SJSA1 (cell line): ENCODE measurements around the gene DUSP18. TPM values are rescaled to one million over a fixed set of nuclear protein-coding genes. Genes with fewer than 3 reads are reported as not detected.
"Not testable (repeated sequence)": the region's sequence is repeated elsewhere in the genome, so short reads cannot be mapped to it uniquely, and the experiment has no call there.

Experiments
- DNase-seq, 2 experiments: peaks; one replicate each; pipeline ENCODE4 v3.0.0-alpha.2; 2015 to 2020; ENCODE audit warnings: low spot score in 2 of 2, low read depth in 1 of 2
- H3K27ac ChIP-seq: fragments of 250-450 bp; sonication (Bioruptor Pico); 2 replicates; pipeline ENCODE4 v1.5.1; 2020; ENCODE audit warnings: mild to moderate bottlenecking, moderate library complexity
- H3K27me3 ChIP-seq: fragments of 250-450 bp; sonication (Bioruptor Pico); replicated peaks from 2 replicates; pipeline ENCODE4 v1.5.1; 2020; ENCODE audit warnings: mild to moderate bottlenecking, moderate library complexity
- H3K36me3 ChIP-seq: fragments of 250-450 bp; sonication (Bioruptor Pico); 2 replicates; pipeline ENCODE4 v1.5.1; 2020; ENCODE audit warnings: mild to moderate bottlenecking
- H3K4me1 ChIP-seq: fragments of 250-450 bp; sonication (Bioruptor Pico); replicated peaks from 2 replicates; pipeline ENCODE4 v1.6.1; 2021; ENCODE audit warnings: mild to moderate bottlenecking
- H3K4me3 ChIP-seq: fragments of 250-450 bp; sonication (Bioruptor Pico); 2 replicates; pipeline ENCODE4 v1.5.1; 2020; ENCODE audit warnings: mild to moderate bottlenecking
- H3K9me3 ChIP-seq: fragments of 250-450 bp; sonication (Bioruptor Pico); replicated peaks from 2 replicates; pipeline ENCODE4 v1.5.1; 2020; ENCODE audit warnings: mild to moderate bottlenecking
- total RNA-seq: library from RNA; depleted of rRNA; stranded (reverse); fragments of >200 nt; shearing (Covaris generic); gene quantifications from 2 replicates; pipeline ENCODE4 v1.2.3, GENCODE V29; 2014

DUSP18 gene
- total RNA-seq, 1 experiment from 2014 or later, result 4.8 TPM

- H3K36me3 ChIP-seq, result no peaks in the 10 kb centered on the region
- no peaks in the 10 kb centered on the region for H3K9me3 ChIP-seq
- H3K27ac ChIP-seq, result no peak overlapping the region
- peaks cover 4% of the 10 kb centered on the region for H3K4me1 ChIP-seq
- DNase-seq, result no peak
- H3K4me3 ChIP-seq, result peak overlapping the region; percentile 29
- H3K27me3 ChIP-seq, result peaks cover 25% of the 10 kb centered on the region
Measured at GRCh38 chr22:30694171-30694639, 26.5 kb upstream of the DUSP18 start.

DNA sequence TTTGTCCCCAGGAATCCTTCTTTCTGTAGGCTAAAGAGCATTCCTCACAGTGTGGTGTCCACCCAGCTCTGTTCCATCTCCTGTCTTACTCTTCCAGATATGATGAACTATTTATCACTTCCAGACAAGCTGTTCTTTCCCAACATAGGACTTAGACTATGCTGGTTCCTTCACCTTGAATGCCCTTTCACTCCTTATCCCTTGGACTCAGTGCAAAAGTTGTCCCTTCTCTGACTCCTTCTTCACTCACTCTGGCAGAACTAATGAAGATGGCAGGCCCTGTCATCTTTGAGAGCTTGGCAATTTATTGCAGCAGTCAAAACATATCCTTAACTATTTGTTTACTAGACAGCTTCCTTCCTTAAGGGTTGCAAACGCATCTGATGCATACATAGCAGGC lies 23.5 kb upstream of the DUSP18 start:
- no peak overlapping the region for H3K27ac ChIP-seq
- H3K9me3 ChIP-seq, result no peaks in the 10 kb centered on the region

DNA sequence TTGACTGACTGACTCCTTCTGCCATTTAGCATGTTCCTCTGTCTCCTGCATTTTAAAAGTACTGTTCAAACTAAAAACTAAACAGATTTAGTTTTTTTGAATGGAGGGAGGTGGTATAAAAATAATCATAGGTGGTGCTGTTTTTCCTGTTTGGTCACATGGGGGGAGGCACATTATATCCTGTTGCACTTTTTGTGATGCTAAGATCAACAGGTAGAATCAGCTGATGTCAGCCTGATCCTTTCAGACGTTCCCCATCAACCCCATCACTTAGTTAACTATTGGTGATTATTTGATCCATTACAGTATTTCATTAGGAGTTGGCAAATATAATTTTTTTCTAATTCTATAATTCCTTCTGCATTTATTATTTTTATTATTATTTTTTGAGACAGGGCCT lies 21.9 kb upstream of the DUSP18 start:
- H3K27me3 ChIP-seq, result peaks cover 9% of the 10 kb centered on the region
- H3K4me1 ChIP-seq, result peaks cover 4% of the 10 kb centered on the region
- no peaks in the 10 kb centered on the region for H3K9me3 ChIP-seq
- no peak overlapping the region for H3K27ac ChIP-seq
- no peak for DNase-seq
- H3K36me3 ChIP-seq, result no peaks in the 10 kb centered on the region
- no peak overlapping the region for H3K4me3 ChIP-seq

More for the DNA sequence above, 23.5 kb upstream of the DUSP18 start:
- DNase-seq, result no peak
- Histone ChIP-seq H3K4me1 (peaks cover 4% of the 10 kb centered on the region), H3K27me3 (peaks cover 24% of the 10 kb centered on the region), H3K4me3 (no peak overlapping the region), H3K36me3 (no peaks in the 10 kb centered on the region)

DNA sequence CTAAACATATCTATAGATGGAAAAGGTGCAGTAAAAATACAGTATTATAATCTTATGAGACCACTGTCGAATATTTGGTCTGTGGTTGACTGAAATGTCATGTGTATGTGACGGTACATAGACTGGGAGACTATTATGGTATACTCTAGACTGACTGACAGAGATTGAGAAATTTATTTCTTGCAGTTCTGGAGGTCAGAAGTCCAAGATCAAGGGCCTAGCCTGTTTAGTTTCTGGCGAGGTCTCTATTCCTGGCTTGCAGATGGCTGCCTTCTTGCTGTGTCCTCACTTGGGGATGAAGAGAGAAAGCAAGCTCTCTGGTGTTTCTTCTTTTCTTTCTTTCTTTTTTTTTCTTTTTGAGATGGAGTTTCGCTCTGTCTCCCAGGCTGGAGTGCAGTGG lies 19.7 kb upstream of the DUSP18 start:
- DNase-seq, result no peak
- no peaks in the 10 kb centered on the region for H3K36me3 ChIP-seq
- no peaks in the 10 kb centered on the region; the same call in 1 of the 2 replicates for H3K27me3 ChIP-seq
- H3K4me3 ChIP-seq, result no peak overlapping the region
- no peaks in the 10 kb centered on the region for H3K9me3 ChIP-seq
- H3K4me1 ChIP-seq, result no peaks in the 10 kb centered on the region
- no peak overlapping the region for H3K27ac ChIP-seq

DNA sequence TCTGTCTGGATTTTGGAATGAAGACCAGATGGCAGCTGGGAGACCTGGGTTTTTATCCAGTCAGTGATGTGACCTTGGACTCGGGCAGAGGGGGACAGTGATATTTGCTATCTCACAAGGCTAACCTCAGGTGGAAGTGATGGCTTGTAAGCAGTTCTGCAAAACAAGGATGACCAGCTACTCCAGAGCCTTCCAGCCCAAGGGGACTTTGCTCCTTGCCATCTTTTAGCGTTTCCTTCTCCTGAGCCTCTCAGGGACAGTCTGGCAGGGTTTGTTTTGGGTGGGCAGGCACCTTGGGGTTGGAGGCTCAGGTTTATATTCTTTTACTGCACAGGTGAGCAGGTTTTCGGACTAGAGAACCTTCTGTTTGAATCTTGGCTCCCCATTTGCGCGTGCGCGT lies 17.5 kb upstream of the DUSP18 start:
- no peaks in the 10 kb centered on the region for H3K4me1 ChIP-seq
- H3K4me3 ChIP-seq, result no peak overlapping the region
- no peak for DNase-seq
- no peaks in the 10 kb centered on the region for H3K27me3 ChIP-seq
- no peak overlapping the region for H3K27ac ChIP-seq
- H3K9me3 ChIP-seq, result no peaks in the 10 kb centered on the region
- no peaks in the 10 kb centered on the region for H3K36me3 ChIP-seq

DNA sequence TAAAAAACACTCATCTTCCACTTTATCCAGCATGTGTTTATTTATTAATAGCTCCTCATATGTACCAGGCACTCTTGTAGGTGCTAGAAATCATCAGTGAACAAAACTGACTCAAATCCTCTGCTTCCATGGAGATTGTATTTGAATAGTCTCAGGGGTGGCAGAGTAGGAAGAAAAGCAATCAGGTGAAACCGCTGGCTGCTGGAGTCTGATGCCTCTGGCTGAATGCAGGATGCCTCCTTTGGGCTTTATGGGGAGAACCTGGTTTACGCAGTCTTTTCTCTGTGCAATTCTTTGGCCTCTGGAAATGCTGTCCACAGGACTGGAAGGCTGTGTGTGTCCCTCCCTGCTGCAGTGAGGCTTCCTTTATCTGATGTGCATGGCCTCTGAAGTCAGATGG lies 14.2 kb upstream of the DUSP18 start:
- H3K9me3 ChIP-seq, result no peaks in the 10 kb centered on the region
- H3K4me3 ChIP-seq, result no peak overlapping the region
- no peak for DNase-seq
- peaks cover 8% of the 10 kb centered on the region for H3K27me3 ChIP-seq
- H3K4me1 ChIP-seq, result no peaks in the 10 kb centered on the region
- H3K27ac ChIP-seq, result no peak overlapping the region
- no peaks in the 10 kb centered on the region for H3K36me3 ChIP-seq

DNA sequence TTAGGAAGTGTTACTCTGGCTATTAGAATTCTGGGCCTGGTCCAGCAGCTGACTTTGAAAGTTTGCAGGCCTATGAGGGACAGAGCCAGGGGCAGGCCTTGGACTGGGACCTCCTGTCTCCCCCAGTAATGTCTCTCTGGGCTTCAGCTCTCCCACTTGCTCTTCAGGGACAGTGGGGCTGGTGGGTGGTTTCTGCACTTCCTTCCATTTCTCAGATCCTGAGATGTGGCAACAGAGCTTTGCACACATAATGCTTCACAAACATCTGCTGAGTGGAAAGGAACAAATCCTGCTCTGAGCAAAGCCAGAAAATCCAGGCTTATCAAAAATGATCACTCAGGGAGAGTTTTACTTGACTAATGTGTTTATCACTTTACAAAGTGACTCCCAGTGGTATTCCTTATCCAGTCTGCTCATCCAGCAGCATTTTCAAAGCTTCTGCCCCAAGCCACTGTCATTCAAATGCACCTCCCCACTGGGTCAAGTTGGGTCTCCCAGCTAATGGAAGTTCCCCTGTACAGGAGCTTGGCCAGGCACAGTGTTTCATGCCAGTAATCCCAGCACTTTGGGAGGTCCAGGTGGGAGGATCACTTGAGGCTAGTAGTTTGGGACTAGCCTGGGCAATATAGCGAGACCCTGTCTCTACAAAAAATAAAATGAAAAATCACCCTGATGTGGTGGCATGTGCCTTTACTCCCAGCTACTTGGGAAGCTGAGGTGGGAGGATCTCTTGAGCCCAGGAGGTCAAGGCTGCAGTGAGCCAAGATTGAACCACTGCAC lies 13.5 kb upstream of the DUSP18 start:
- Histone ChIP-seq H3K9me3 (no peaks in the 10 kb centered on the region), H3K27ac (no peak overlapping the region), H3K4me3 (no peak overlapping the region), H3K36me3 (no peaks in the 10 kb centered on the region), H3K27me3 (peaks cover 8% of the 10 kb centered on the region), H3K4me1 (no peaks in the 10 kb centered on the region)
- DNase-seq, result no peak

- not testable (repeated sequence) for H3K27ac ChIP-seq, H3K4me1 ChIP-seq, H3K27me3 ChIP-seq, H3K36me3 ChIP-seq, DNase-seq, H3K9me3 ChIP-seq, H3K4me3 ChIP-seq
Measured at GRCh38 chr22:30679895-30680690, 12.4 kb upstream of the DUSP18 start.

DNA sequence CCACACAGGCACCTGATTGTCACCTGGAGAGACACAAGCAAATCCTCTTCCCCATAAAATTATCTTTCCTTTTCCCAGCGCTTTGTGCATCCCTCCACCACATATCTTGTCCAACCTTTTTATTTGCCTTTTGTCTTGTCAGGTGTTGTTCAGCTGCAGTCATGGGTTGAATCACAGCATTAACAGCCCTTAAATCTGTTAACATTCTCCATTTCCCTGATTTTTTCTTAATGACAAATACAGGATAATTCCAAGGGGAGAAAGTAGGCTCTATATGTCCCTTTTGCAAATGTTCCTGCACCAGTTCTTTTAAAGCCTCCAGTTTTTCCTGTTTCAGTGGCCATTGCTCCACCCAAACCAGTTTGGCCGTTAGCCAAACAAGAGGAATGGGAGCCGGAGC lies 8.9 kb upstream of the DUSP18 start:
- H3K4me3 ChIP-seq, H3K27me3 ChIP-seq, H3K9me3 ChIP-seq, H3K27ac ChIP-seq, H3K36me3 ChIP-seq, DNase-seq, H3K4me1 ChIP-seq: not testable (repeated sequence)

DNA sequence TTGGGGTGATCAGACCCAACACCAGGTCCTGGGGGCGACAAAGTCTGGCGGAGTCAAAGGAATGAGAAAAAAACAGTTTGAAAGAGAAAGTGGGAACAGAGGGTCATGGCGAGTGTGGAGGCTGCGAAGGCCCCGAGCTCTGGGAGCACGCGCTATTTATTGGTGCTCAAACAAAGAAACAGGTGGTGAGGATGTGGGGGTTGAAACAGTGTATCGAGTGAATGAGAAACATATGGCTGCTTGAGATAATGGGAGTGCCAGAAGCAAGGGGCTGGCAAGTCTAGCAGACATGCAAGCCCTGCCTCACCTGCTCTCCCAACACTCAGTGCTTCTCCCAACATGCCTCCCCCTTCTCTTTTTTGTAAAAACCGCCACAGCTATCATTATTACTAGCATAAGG lies 7.8 kb upstream of the DUSP18 start:
- no peak for DNase-seq
- Histone ChIP-seq H3K27ac (no peak overlapping the region), H3K4me3 (no peak overlapping the region), H3K27me3 (peaks cover 8% of the 10 kb centered on the region), H3K9me3 (no peaks in the 10 kb centered on the region), H3K4me1 (no peaks in the 10 kb centered on the region), H3K36me3 (no peaks in the 10 kb centered on the region)

GRCh38 chr22:30674482-30674881 lies 6.8 kb upstream of the DUSP18 start:
- H3K4me3 ChIP-seq, result no peak overlapping the region
- DNase-seq, result no peak
- no peaks in the 10 kb centered on the region for H3K9me3 ChIP-seq
- no peaks in the 10 kb centered on the region for H3K36me3 ChIP-seq
- H3K4me1 ChIP-seq, result no peaks in the 10 kb centered on the region
- H3K27ac ChIP-seq, result no peak overlapping the region
- H3K27me3 ChIP-seq, result peaks cover 8% of the 10 kb centered on the region

- Histone ChIP-seq H3K36me3 (no peaks in the 10 kb centered on the region), H3K27ac (no peak overlapping the region), H3K9me3 (no peaks in the 10 kb centered on the region), H3K4me3 (no peak overlapping the region), H3K27me3 (no peaks in the 10 kb centered on the region; the same call in 1 of the 2 replicates), H3K4me1 (peaks cover 2% of the 10 kb centered on the region)
- no peak for DNase-seq
Measured at GRCh38 chr22:30673136-30673535, 5.5 kb upstream of the DUSP18 start.

- Histone ChIP-seq H3K4me1 (peaks cover 13% of the 10 kb centered on the region), H3K36me3 (no peaks in the 10 kb centered on the region; the same call in 1 of the 2 replicates), H3K27ac (no peak overlapping the region), H3K4me3 (no peak overlapping the region), H3K27me3 (no peaks in the 10 kb centered on the region; the same call in 1 of the 2 replicates), H3K9me3 (no peaks in the 10 kb centered on the region)
- no peak for DNase-seq
Measured at GRCh38 chr22:30671071-30671470, 3.4 kb upstream of the DUSP18 start.

- no peak overlapping the region for H3K27ac ChIP-seq
- H3K4me3 ChIP-seq, result peak overlapping the region; percentile 60
- H3K27me3 ChIP-seq, result no peaks in the 10 kb centered on the region
- no peaks in the 10 kb centered on the region; the same call in 1 of the 2 replicates for H3K36me3 ChIP-seq
- no peak for DNase-seq
- peaks cover 13% of the 10 kb centered on the region for H3K4me1 ChIP-seq
- no peaks in the 10 kb centered on the region for H3K9me3 ChIP-seq
Measured at GRCh38 chr22:30668386-30668710, 673 bp upstream of the DUSP18 start.
